Measurements from ENCODE around the gene GASK1A. TPM values are rescaled to one million over a fixed set of nuclear protein-coding genes. Genes with fewer than 3 reads are reported as not detected.

The GASK1A gene
- total RNA-seq, 1 donor from 2014 or later: under 0.01 TPM

GRCh38 chr3:42982645-42983412 is 3.7 kb downstream of the GASK1A start:
- no peak for DNase-seq (ENCODE audit: low read depth in 2 of 2)

GRCh38 chr3:42983927-42984326 is 4.8 kb downstream of the GASK1A start:
- DNase-seq (ENCODE audit: low read depth in 2 of 2): no peak

GRCh38 chr3:42984701-42985100 is 5.6 kb downstream of the GASK1A start:
- no peak for DNase-seq (ENCODE audit: low read depth in 2 of 2)

- DNase-seq (ENCODE audit: low read depth in 2 of 2): no peak
These were observed 9.0 kb downstream of the GASK1A start for GRCh38 chr3:42988097-42988496.

- no peak for DNase-seq (ENCODE audit: low read depth in 2 of 2)
These were observed 9.5 kb downstream of the GASK1A start for GRCh38 chr3:42988566-42988965.

GRCh38 chr3:42991341-42992315 is 12.5 kb downstream of the GASK1A start:
- no peak for DNase-seq (ENCODE audit: low read depth in 2 of 2)

GRCh38 chr3:42994595-42994994 is 15.5 kb downstream of the GASK1A start:
- no peak for DNase-seq (ENCODE audit: low read depth in 2 of 2)

- DNase-seq (ENCODE audit: low read depth in 2 of 2): no peak
These were observed 16.9 kb downstream of the GASK1A start for GRCh38 chr3:42996021-42996420.

GRCh38 chr3:42996633-42997075 is 17.5 kb downstream of the GASK1A start:
- no peak for DNase-seq (ENCODE audit: low read depth in 2 of 2)

GRCh38 chr3:42999212-42999611 is 20.1 kb downstream of the GASK1A start:
- DNase-seq (ENCODE audit: low read depth in 2 of 2): no peak

GRCh38 chr3:42999632-43000031 is 20.5 kb downstream of the GASK1A start:
- no peak for DNase-seq (ENCODE audit: low read depth in 2 of 2)

- DNase-seq (ENCODE audit: low read depth in 2 of 2): no peak
These were observed 21.3 kb downstream of the GASK1A start for GRCh38 chr3:43000387-43000786.

- peak in 1 of 2 donors; percentile 7 for DNase-seq (ENCODE audit: low read depth in 2 of 2)
These were observed 22.0 kb downstream of the GASK1A start for GRCh38 chr3:43001094-43001553.

- no peak for DNase-seq (ENCODE audit: low read depth in 2 of 2)
These were observed 22.5 kb downstream of the GASK1A start for GRCh38 chr3:43001556-43002121.

- DNase-seq (ENCODE audit: low read depth in 2 of 2): no peak
These were observed 25.2 kb downstream of the GASK1A start for GRCh38 chr3:43004282-43004681.

GRCh38 chr3:43005253-43005652 is 26.1 kb downstream of the GASK1A start:
- no peak for DNase-seq (ENCODE audit: low read depth in 2 of 2)

GRCh38 chr3:43005981-43006380 is 26.9 kb downstream of the GASK1A start:
- no peak for DNase-seq (ENCODE audit: low read depth in 2 of 2)

GRCh38 chr3:43006825-43007224 is 27.7 kb downstream of the GASK1A start:
- DNase-seq (ENCODE audit: low read depth in 2 of 2): no peak

- DNase-seq (ENCODE audit: low read depth in 2 of 2): no peak
These were observed 30.4 kb downstream of the GASK1A start for GRCh38 chr3:43009547-43009946.

- no peak for DNase-seq (ENCODE audit: low read depth in 2 of 2)
These were observed 31.5 kb downstream of the GASK1A start for GRCh38 chr3:43010638-43011037.

- DNase-seq (ENCODE audit: low read depth in 2 of 2): no peak
These were observed 32.5 kb downstream of the GASK1A start for GRCh38 chr3:43011638-43012037.

- DNase-seq (ENCODE audit: low read depth in 2 of 2): no peak
These were observed 33.1 kb downstream of the GASK1A start for GRCh38 chr3:43012174-43012573.
